ENCODE results near the gene HTT.

Gene HTT

GRCh38 chr4:3213661-3214250 is 139.3 kb downstream of the HTT start:
- no peak overlapping the region for H3K4me3 ChIP-seq (replicated peaks; ENCODE audit: insufficient read depth, low read length)
- DNase-seq (ENCODE audit: low read depth in 1 of 2, low spot score in 1 of 2), result no peak
- no peaks in the 10 kb centered on the region for H3K27me3 ChIP-seq (ENCODE audit: insufficient read depth, poor library complexity, severe bottlenecking)
- no peak for TF ChIP-seq REST (IDR thresholded peaks at IDR 0.05; ENCODE audit: insufficient replicate concordance, low read depth)
- no peak for TF ChIP-seq GABPA (IDR thresholded peaks at IDR 0.05; ENCODE audit: low read depth)
- no peak for TF ChIP-seq SPI1 (IDR thresholded peaks at IDR 0.05; ENCODE audit: borderline replicate concordance, low read depth)
- TF ChIP-seq POLR2AphosphoS5 (IDR thresholded peaks at IDR 0.05; ENCODE audit: low read depth), result no peak
- no peak for TF ChIP-seq CTCF (IDR thresholded peaks at IDR 0.05; ENCODE audit: insufficient read depth, low read length)
- H3K27ac ChIP-seq (replicated peaks), result no peak overlapping the region

- TF ChIP-seq POLR2AphosphoS5 (IDR thresholded peaks at IDR 0.05; ENCODE audit: low read depth), result no peak
- no peak for TF ChIP-seq CTCF (IDR thresholded peaks at IDR 0.05; ENCODE audit: insufficient read depth, low read length)
- TF ChIP-seq REST (IDR thresholded peaks at IDR 0.05; ENCODE audit: insufficient replicate concordance, low read depth), result no peak
- no peak for TF ChIP-seq GABPA (IDR thresholded peaks at IDR 0.05; ENCODE audit: low read depth)
- TF ChIP-seq SPI1 (IDR thresholded peaks at IDR 0.05; ENCODE audit: borderline replicate concordance, low read depth), result no peak
- no peaks in the 10 kb centered on the region for H3K27me3 ChIP-seq (ENCODE audit: insufficient read depth, poor library complexity, severe bottlenecking)
- H3K4me3 ChIP-seq (replicated peaks; ENCODE audit: insufficient read depth, low read length), result no peak overlapping the region
- H3K27ac ChIP-seq (replicated peaks), result no peak overlapping the region
- no peak for DNase-seq (ENCODE audit: low read depth in 1 of 2, low spot score in 1 of 2)
These were observed 140.8 kb downstream of the HTT start for GRCh38 chr4:3215256-3215655.

- Histone ChIP-seq H3K4me3 (replicated peaks; ENCODE audit: insufficient read depth, low read length) (no peak overlapping the region), H3K27ac (replicated peaks) (no peak overlapping the region)
These were observed 141.3 kb downstream of the HTT start for GRCh38 chr4:3215733-3216132.

More at GRCh38 chr4:3215733-3216132, 141.3 kb downstream of the HTT start:
- no peak for DNase-seq (ENCODE audit: low read depth in 1 of 2, low spot score in 1 of 2)
- TF ChIP-seq SPI1 (IDR thresholded peaks at IDR 0.05; ENCODE audit: borderline replicate concordance, low read depth) (no peak), GABPA (IDR thresholded peaks at IDR 0.05; ENCODE audit: low read depth) (no peak), REST (IDR thresholded peaks at IDR 0.05; ENCODE audit: insufficient replicate concordance, low read depth) (no peak), POLR2AphosphoS5 (IDR thresholded peaks at IDR 0.05; ENCODE audit: low read depth) (no peak), CTCF (IDR thresholded peaks at IDR 0.05; ENCODE audit: insufficient read depth, low read length) (no peak)
- H3K27me3 ChIP-seq (ENCODE audit: insufficient read depth, poor library complexity, severe bottlenecking), result no peaks in the 10 kb centered on the region
